ENCODE measurements around the gene GALC. TPM values are rescaled to one million over a fixed set of nuclear protein-coding genes. Genes with fewer than 3 reads are reported as not detected.

GALC gene
- total and polyA plus RNA-seq, 9 of the 15 experiments (the other 6 are each of a cell fraction or from before 2014, with no cell fraction given), result 1.6 to 15.0 (median 7.3) TPM

- TF ChIP-seq TBL1XR1 (IDR thresholded peaks at IDR 0.05; ENCODE audit: low read length in 2 of 2) (no peak), GABPA (tag; conservative IDR thresholded peaks at IDR 0.05; ENCODE audit: low read depth) (no peak), MAFF (IDR thresholded peaks at IDR 0.05; ENCODE audit: low read length) (no peak), CREBBP (IDR thresholded peaks at IDR 0.05; ENCODE audit: low read depth, low read length) (no peak), HDAC3 (IDR thresholded peaks at IDR 0.05; ENCODE audit: borderline replicate concordance, partially characterized antibody) (no peak), MBD2 (IDR thresholded peaks at IDR 0.05; ENCODE audit: borderline replicate concordance, low read depth) (no peak), CBFA2T2 (conservative IDR thresholded peaks at IDR 0.05) (peak; percentile 20), ZNF586 (CRISPR knock-in tag; conservative IDR thresholded peaks at IDR 0.05) (no peak), CREB1 (IDR thresholded peaks at IDR 0.05) (no peak), CREB1 (CRISPR knock-in tag; IDR thresholded peaks at IDR 0.05) (no peak), ZNF639 (CRISPR knock-in tag; conservative IDR thresholded peaks at IDR 0.05 in 1 of 2, IDR thresholded peaks at IDR 0.05 in 1 of 2) (0 out of 4 replicates have a peak, but pooled peaks of 1 of the 2 experiments have one; percentile 33), ZMIZ1 (IDR thresholded peaks at IDR 0.05; ENCODE audit: low read depth in 2 of 2, low read length in 2 of 2) (no peak), PKNOX1 (IDR thresholded peaks at IDR 0.05) (no peak), THAP12 (CRISPR knock-in tag; IDR thresholded peaks at IDR 0.05) (no peak), STAG1 (CRISPR knock-in tag; IDR thresholded peaks at IDR 0.05; ENCODE audit: borderline replicate concordance) (no peak), SMARCA4 (IDR thresholded peaks at IDR 0.05) (peak; percentile 39; the same call in 1 of the 2 replicates), TCF7L2 (IDR thresholded peaks at IDR 0.05; ENCODE audit: low read depth, low read length) (no peak), ESRRA (IDR thresholded peaks at IDR 0.05; ENCODE audit: borderline replicate concordance, low read depth) (no peak), CREM (IDR thresholded peaks at IDR 0.05; ENCODE audit: low read depth) (no peak)
These were observed 2.7 kb upstream of the GALC start (continued) for GRCh38 chr14:87995500-87996290.
